GM18867 (cell line): ENCODE data around the gene CAVIN1.
"Not testable (repeated sequence)": the region's sequence is repeated elsewhere in the genome, so short reads cannot be mapped to it uniquely, and the experiment has no call there.

Experiments
- ATAC-seq: cut with Tn5 transposase; IDR thresholded peaks from one replicate; pipeline ENCODE4 v1.9.1; 2021; ENCODE audit warnings: mild to moderate bottlenecking, moderate library complexity; ENCODE audit not compliant: unreplicated experiment

Gene CAVIN1

GRCh38 chr17:42422958-42423712, at the start of gene CAVIN1:
CAVIN1 (minus strand) TSS chr17:42423256; CDS start chr17:42423097, 159 bp downstream.
- ATAC-seq, result no peak

GRCh38 chr17:42467889-42468288, 44.8 kb upstream of the CAVIN1 start:
- ATAC-seq, result no peak

- ATAC-seq, result no peak
These were observed 40.9 kb upstream of the CAVIN1 start for GRCh38 chr17:42463976-42464400.

- ATAC-seq, result no peak
These were observed 37.3 kb upstream of the CAVIN1 start for GRCh38 chr17:42460371-42460770.

- ATAC-seq, result no peak
These were observed 36.8 kb upstream of the CAVIN1 start for GRCh38 chr17:42459801-42460281.

GRCh38 chr17:42459256-42459800, 36.3 kb upstream of the CAVIN1 start:
- no peak for ATAC-seq

- peak; percentile 71 for ATAC-seq
These were observed 35.6 kb upstream of the CAVIN1 start, which contains the start of gene ATP6V0A1 for GRCh38 chr17:42458497-42459255. ATP6V0A1 (plus strand) TSS chr17:42458878; CDS start chr17:42460895, 2,017 bp downstream.

- no peak for ATAC-seq
These were observed 34.2 kb upstream of the CAVIN1 start for GRCh38 chr17:42457107-42457792.

GRCh38 chr17:42456223-42457106, 33.4 kb upstream of the CAVIN1 start:
- ATAC-seq, result no peak

GRCh38 chr17:42454987-42455386, 31.9 kb upstream of the CAVIN1 start:
- ATAC-seq, result not testable (repeated sequence)

- ATAC-seq, result no peak
These were observed 30.4 kb upstream of the CAVIN1 start for GRCh38 chr17:42453439-42453838.

- not testable (repeated sequence) for ATAC-seq
These were observed 28.2 kb upstream of the CAVIN1 start for GRCh38 chr17:42451270-42451669.

- ATAC-seq, result not testable (repeated sequence)
These were observed 26.8 kb upstream of the CAVIN1 start for GRCh38 chr17:42449838-42450237.

GRCh38 chr17:42449176-42449575, 26.1 kb upstream of the CAVIN1 start:
- ATAC-seq, result not testable (repeated sequence)

- no peak for ATAC-seq
These were observed 19.1 kb upstream of the CAVIN1 start for GRCh38 chr17:42442196-42442565.

GRCh38 chr17:42441371-42442195, 18.5 kb upstream of the CAVIN1 start:
- ATAC-seq, result no peak

GRCh38 chr17:42438600-42439567, 15.8 kb upstream of the CAVIN1 start:
- ATAC-seq, result no peak

- ATAC-seq, result no peak
These were observed 13.3 kb upstream of the CAVIN1 start for GRCh38 chr17:42436391-42436790.
